NB4 (cell line): Measurements from ENCODE around the gene GPR158.

ENCODE experiments used
- CTCF ChIP-seq: IDR thresholded peaks from one replicate; pipeline ENCODE4 v1.5.1; 2012; ENCODE audit warnings: low read depth, low read length
- POLR2A ChIP-seq: IDR thresholded peaks from 2 replicates; pipeline ENCODE4 v1.6.1; 2011; ENCODE audit warnings: mild to moderate bottlenecking; ENCODE audit not compliant: insufficient read length; ENCODE audit errors: extremely low read depth
- TF ChIP-seq, protein P1 (sequence below): IDR thresholded peaks from 2 replicates; pipeline ENCODE4 v1.6.1; 2011; ENCODE audit warnings: low read depth, low read length

DNA sequence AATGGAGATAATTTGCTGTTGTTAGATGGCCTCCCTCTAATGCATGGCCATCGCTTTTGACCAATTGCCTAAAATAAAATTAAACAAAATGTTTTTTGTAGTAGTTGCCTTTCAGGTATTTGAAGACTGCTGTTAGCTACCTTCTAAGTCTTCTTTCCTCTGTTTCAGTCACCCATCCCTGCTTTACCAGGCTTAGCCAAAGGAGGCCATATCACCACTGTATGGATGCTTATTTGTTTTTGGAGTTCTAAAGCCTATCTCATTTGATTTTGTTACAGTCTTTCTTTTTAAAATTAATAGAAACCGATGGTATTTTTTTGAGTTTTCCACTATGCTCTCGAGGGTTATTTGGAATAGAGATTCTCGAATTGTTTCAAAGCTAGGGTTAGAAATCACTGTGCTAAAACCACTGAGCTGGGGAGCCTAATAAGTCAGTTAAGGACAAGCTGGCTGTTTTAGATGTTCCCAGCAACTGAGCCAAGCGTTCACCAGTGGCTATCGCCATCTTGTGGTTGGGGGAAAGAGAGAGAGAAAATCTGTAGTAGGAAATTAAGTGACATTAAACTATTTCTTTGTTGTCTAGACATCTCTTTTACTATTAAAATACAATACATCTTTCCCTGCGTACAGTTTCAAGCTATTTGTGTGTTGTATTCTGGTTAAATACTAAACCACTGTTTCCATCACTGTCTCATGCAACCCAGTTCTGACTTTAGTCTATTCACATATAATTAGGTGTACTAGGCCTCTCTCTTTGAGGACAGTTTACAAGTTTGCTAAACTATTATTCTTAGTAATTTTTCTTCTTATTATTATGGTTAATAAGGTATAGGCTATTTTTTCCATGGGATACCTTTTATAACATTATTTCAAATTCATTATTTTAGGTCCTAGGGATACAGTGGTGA is 52.2 kb downstream of the GPR158 start:
- TF ChIP-seq, protein P1, sequence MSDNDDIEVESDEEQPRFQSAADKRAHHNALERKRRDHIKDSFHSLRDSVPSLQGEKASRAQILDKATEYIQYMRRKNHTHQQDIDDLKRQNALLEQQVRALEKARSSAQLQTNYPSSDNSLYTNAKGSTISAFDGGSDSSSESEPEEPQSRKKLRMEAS: no peak
- TF ChIP-seq POLR2A (no peak), CTCF (peak; percentile 47)
